Heart right ventricle (tissue), 16 donors: ENCODE data around the gene CD80. TPM values are rescaled to one million over a fixed set of nuclear protein-coding genes. Genes with fewer than 3 reads are reported as not detected.
A peak's percentile ranks its signal among the peaks of the same experiment; 100 is the strongest.

Experiments used
- ATAC-seq, 8 donors: fragments of 200-7000 bp; cut with Tn5 transposase; one replicate each; pipeline ENCODE4 v1.9.1; 2020; ENCODE audit warnings: mild to moderate bottlenecking in 8 of 8, moderate library complexity in 8 of 8, moderate number of reproducible peaks in 1 of 8
- DNase-seq, 2 donors: peaks; one replicate each; pipeline ENCODE4 v3.0.0-alpha.2; 2020
- H3K27ac ChIP-seq, 10 donors: fragments of 200-600 bp; sonication (generic) in 2 of 10; one replicate each; pipeline versions ENCODE4 v1.5.0 to v1.8.0; 2020 to 2022; ENCODE audit warnings: mild to moderate bottlenecking in 3 of 10
- H3K27me3 ChIP-seq, 7 donors: fragments of 200-600 bp; one replicate each; pipeline ENCODE4 v1.8.0; 2021 to 2022; ENCODE audit warnings: mild to moderate bottlenecking in 2 of 7
- H3K36me3 ChIP-seq, 9 donors: fragments of 200-600 bp; sonication (generic) in 1 of 9; one replicate each; pipeline versions ENCODE4 v1.5.0 to v1.8.0; 2020 to 2022; ENCODE audit warnings: mild to moderate bottlenecking in 2 of 9
- H3K4me1 ChIP-seq, 9 donors: fragments of 200-600 bp; sonication (generic) in 1 of 9; one replicate each; pipeline versions ENCODE4 v1.5.0 to v1.8.0; 2020 to 2022; ENCODE audit warnings: mild to moderate bottlenecking in 4 of 9
- H3K4me3 ChIP-seq, 10 donors: fragments of 200-600 bp; sonication (generic) in 2 of 10; one replicate each; pipeline versions ENCODE4 v1.5.0 to v1.8.0; 2020 to 2022; ENCODE audit warnings: mild to moderate bottlenecking in 7 of 10, moderate library complexity in 2 of 10
- H3K9me3 ChIP-seq, 11 donors: fragments of 200-600 bp in 10 of 11; sonication (generic) in 2 of 11; one replicate each; pipeline versions ENCODE4 v1.5.0 to v1.8.0; 2013 to 2022; ENCODE audit warnings: mild to moderate bottlenecking in 2 of 11, control low read depth in 1 of 11, moderate library complexity in 1 of 11
- CTCF ChIP-seq, 9 donors: fragments of 200-600 bp; sonication (generic) in 2 of 9; IDR thresholded peaks; one replicate each; pipeline versions ENCODE4 v1.5.0 to v1.8.0; 2021 to 2022; ENCODE audit warnings: antibody characterized with exemption in 9 of 9, mild to moderate bottlenecking in 5 of 9, moderate library complexity in 1 of 9
- WGBS, 2 donors: extraction: QIAGEN DNeasy Blood & Tissue Kit; methylation state at CpG; one replicate each; pipeline ENCODE4 v1.1.7; 2013; ENCODE audit warnings: inconsistent platforms in 1 of 2; 5-methylcytosine and 5-hydroxymethylcytosine counted together
- intact Hi-C, 10 donors: fragments of 100-400 bp; cut with DNase I; formaldehyde crosslinking; loops; one replicate each; pipeline versions ENCODE4 v1.11.1 to v1.14.2; 2022
- long read RNA-seq, 3 donors: library from polyadenylated mRNA; unstranded; transcript quantifications; one replicate each; pipeline ENCODE4 v2.0.0, GENCODE V29; 2020 to 2021
- polyA plus RNA-seq, 2 donors: library from polyadenylated mRNA; stranded (reverse); fragments of 200-250 nt; gene quantifications; one replicate each; pipeline ENCODE4 v1.2.3, GENCODE V29; 2013
- total RNA-seq, 10 donors: library from RNA; stranded (reverse); fragmentation: NEBNext Ultra II Directional in 3 of 10; extraction: Animal tissue kit (Norgen Biotek cat#: 25700) in 3 of 10; gene quantifications; one replicate each; pipeline versions ENCODE4 v1.2.1 to v1.2.4, GENCODE V29; 2021 to 2023
- donor health status: Arrhythmogenic right ventricular cardiomyopathy.
- donor health status: ischemic (EF 13 %, LVEDD 7.1; RV severe dilation, severe dysfunction).
- donor health status: healthy with polysubstance abuse.
- donor health status: DM: no; HTN: yes; CAD: no.
- donor health status: DM: no; HTN: no; CAD: no.
- donor health status: ischemic (EF 25% LVEDD 6.9; RV normal size, moderate dysfunction).
- donor health status: ischemic (EF 25% LVEDD 5.7; RV mildly dilated, moderate dysfunction).
- donor health status: healthy.
- donor health status: DM: yes; HTN: yes; CAD: no.
- donor health status: Ischemic cardiomyopathy.
- donor health status: ischemic (EF 35%, LVEDD 5.7; RV mildly dilated, moderate dysfunction).
- donor health status: nonischemic (EF 11% LVEDD 7.7; RV severe dilation, severe dysfunction).
- donor health status: DM: yes; HTN: yes; CAD: no.
- donor health status: PGD.
- donor health status: ischemic (EF 29% LVEDD 5.4; RV normal size, mild dysfunction).
- donor health status: nonischemic (EF 23%, LVEDD 6.1; RV moderate dilation, normal function).

The CD80 gene
- total RNA-seq (1 to 10 TPM in 1 of 10 donors, under 1 TPM in 4, not detected in 5; 0.12 to 1.6 (median 0.34) TPM), polyA plus RNA-seq (under 1 TPM in 1 of 2 donors, not detected in 1; 0.01 TPM)
- long read RNA-seq, donor 1, partial matches to known transcripts = 1 of 1 reads
- long read RNA-seq, donor 1, other reads (novel, unspliced or antisense) = 0 of 1 reads
- long read RNA-seq, donor 2 = 0 reads
- long read RNA-seq, donor 3 = 0 reads

- peak within 1 kb of the TSS in 1 of 10 donors; percentile 29 for H3K4me3 ChIP-seq
- 31 to 34% methylated on average over 7 of the region's 7 CpGs for WGBS, 2 donors
- peak; percentile 31 to 34 for DNase-seq
- H3K36me3 ChIP-seq = no peaks in the 10 kb centered on the region
- peak; percentile 51 to 76 (median 68) for ATAC-seq
- H3K9me3 ChIP-seq = peaks cover 0 to 9% (median 0%) of the 10 kb centered on the region in 11 donors
- H3K27me3 ChIP-seq = no peaks in the 10 kb centered on the region
- intact Hi-C loops = no loop called here
- TF ChIP-seq CTCF (IDR thresholded peaks at IDR 0.05) = peak in 6 of 9 donors; percentile 15 to 47 (median 40)
- peaks cover 0 to 33% (median 8%) of the 10 kb centered on the region in 9 donors for H3K4me1 ChIP-seq
- H3K27ac ChIP-seq = peak within 1 kb of the TSS in 1 of 10 donors; percentile 75
Observed at GRCh38 chr3:119559441-119559963, at the start of gene CD80. TSS of gene CD80 (minus strand) at chr3:119559614. CDS start at chr3:119557728, 1,886 bp downstream.

GRCh38 chr3:119608405-119609000 lies 49.1 kb upstream of the CD80 start:
- Histone ChIP-seq H3K9me3 (peaks cover 0 to 7% (median 0%) of the 10 kb centered on the region in 11 donors), H3K4me3 (no peak overlapping the region), H3K4me1 (peaks cover 0 to 6% (median 0%) of the 10 kb centered on the region in 9 donors), H3K27ac (no peak overlapping the region), H3K27me3 (no peaks in the 10 kb centered on the region), H3K36me3 (no peaks in the 10 kb centered on the region)
- ATAC-seq (no peak), DNase-seq (no peak)
- intact Hi-C loops = no loop called here
- WGBS, 2 donors = 94% methylated on average over 6 of the region's 6 CpGs
- TF ChIP-seq CTCF (IDR thresholded peaks at IDR 0.05) = no peak

- Histone ChIP-seq H3K27ac (no peak overlapping the region), H3K27me3 (no peaks in the 10 kb centered on the region), H3K4me3 (no peak overlapping the region), H3K4me1 (peaks cover 0 to 29% (median 18%) of the 10 kb centered on the region in 9 donors), H3K36me3 (no peaks in the 10 kb centered on the region), H3K9me3 (no peaks in the 10 kb centered on the region)
- intact Hi-C loops = no loop called here
- DNase-seq (no peak), ATAC-seq (no peak)
- TF ChIP-seq CTCF (IDR thresholded peaks at IDR 0.05) = no peak
- 88 to 92% methylated on average over 1 of the region's 1 CpG for WGBS, 2 donors
Observed at GRCh38 chr3:119604878-119605277, 45.5 kb upstream of the CD80 start.

GRCh38 chr3:119602676-119603075 lies 43.3 kb upstream of the CD80 start:
- 54 to 61% methylated on average over 1 of the region's 1 CpG for WGBS, 2 donors
- peak overlapping the region in 4 of 10 donors; percentile 20 to 49 (median 28) for H3K27ac ChIP-seq
- H3K9me3 ChIP-seq = no peaks in the 10 kb centered on the region
- DNase-seq (no peak), ATAC-seq (no peak)
- H3K4me1 ChIP-seq = peaks cover 0 to 51% (median 38%) of the 10 kb centered on the region in 9 donors
- no peak overlapping the region for H3K4me3 ChIP-seq
- H3K36me3 ChIP-seq = no peaks in the 10 kb centered on the region
- intact Hi-C loops = no loop called here
- H3K27me3 ChIP-seq = no peaks in the 10 kb centered on the region
- TF ChIP-seq CTCF (IDR thresholded peaks at IDR 0.05) = no peak
